GM23338 (cell line): ENCODE measurements around the gene ASAP2.

Experiments used
- EZH2 ChIP-seq: fragments of 200-600 bp; sonication (generic); IDR thresholded peaks from one replicate; pipeline ENCODE4 v1.8.0; 2017; ENCODE audit warnings: antibody characterized with exemption, mild to moderate bottlenecking, low read depth; ENCODE audit not compliant: unreplicated experiment
- TF ChIP-seq, protein P1 (sequence below), 2 experiments: fragments of 200-600 bp in 1 of 2; sonication (generic) in 1 of 2; conservative IDR thresholded peaks; 2 replicates each; pipeline versions ENCODE4 v1.5.1 to v1.6.1; 2016 to 2017; ENCODE audit warnings: antibody characterized with exemption in 2 of 2, low read depth in 2 of 2, mild to moderate bottlenecking in 2 of 2, moderate library complexity in 1 of 2

DNA sequence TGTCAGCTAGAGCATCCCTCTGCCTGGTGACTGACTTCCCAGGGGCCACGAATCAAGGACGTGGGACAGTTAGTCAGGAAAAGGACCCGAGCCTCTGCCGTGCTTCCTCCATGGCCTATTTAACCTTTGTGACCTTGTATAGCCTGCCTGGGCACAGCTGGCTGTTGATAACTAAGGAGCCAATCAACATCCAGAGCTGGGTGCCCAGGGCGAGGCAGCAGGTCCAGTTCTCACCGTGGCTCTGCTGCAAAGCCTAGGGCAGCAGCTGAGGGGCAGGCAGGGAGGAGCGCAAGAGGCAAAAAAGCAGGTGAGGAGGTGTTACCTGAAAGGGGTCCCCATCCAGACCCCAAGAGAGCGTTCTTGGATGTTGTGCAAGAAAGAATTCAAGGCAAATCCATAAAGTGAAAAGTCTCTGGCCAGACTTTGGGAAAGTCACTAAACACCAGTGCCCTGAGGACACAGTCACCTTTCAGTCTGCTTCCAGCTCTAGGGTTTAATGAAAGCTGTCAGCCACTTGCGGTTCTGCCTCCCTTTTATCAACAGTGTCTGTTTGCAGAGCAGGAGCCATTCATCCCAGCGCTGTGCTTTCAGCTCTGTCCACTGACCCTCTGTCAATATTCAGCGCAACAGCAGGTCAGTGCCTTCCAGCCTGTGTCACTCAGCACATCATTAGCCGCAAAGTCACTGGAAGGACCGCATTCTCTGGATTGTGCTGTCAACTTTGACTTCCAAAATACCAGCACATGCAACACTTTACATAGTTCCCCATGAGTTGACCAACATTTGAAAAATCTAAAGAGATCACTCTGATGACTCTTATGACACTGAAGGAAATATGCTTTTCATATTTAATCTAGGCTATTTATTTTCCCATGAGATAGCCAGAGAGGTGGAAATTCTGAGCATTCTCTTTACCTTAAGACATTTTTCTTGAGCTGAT, 38.6 kb upstream of the ASAP2 start:
- TF ChIP-seq, protein P1, sequence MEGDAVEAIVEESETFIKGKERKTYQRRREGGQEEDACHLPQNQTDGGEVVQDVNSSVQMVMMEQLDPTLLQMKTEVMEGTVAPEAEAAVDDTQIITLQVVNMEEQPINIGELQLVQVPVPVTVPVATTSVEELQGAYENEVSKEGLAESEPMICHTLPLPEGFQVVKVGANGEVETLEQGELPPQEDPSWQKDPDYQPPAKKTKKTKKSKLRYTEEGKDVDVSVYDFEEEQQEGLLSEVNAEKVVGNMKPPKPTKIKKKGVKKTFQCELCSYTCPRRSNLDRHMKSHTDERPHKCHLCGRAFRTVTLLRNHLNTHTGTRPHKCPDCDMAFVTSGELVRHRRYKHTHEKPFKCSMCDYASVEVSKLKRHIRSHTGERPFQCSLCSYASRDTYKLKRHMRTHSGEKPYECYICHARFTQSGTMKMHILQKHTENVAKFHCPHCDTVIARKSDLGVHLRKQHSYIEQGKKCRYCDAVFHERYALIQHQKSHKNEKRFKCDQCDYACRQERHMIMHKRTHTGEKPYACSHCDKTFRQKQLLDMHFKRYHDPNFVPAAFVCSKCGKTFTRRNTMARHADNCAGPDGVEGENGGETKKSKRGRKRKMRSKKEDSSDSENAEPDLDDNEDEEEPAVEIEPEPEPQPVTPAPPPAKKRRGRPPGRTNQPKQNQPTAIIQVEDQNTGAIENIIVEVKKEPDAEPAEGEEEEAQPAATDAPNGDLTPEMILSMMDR (conservative IDR thresholded peaks at IDR 0.05; ENCODE audit: low read depth in 2 of 2), result no peak
- TF ChIP-seq EZH2, result no peak
